ENCODE results near the gene RPL32. TPM values are rescaled to one million over a fixed set of nuclear protein-coding genes. Genes with fewer than 3 reads are reported as not detected.
A peak's percentile ranks its signal among the peaks of the same experiment; 100 is the strongest.

The RPL32 gene
- total and polyA plus RNA-seq, 2 donors from 2014 or later, result 1,227 to 2,612 TPM

GRCh38 chr3:12813967-12814366, 27.4 kb downstream of the RPL32 start:
- Histone ChIP-seq H3K9ac (ENCODE audit: low read length in 3 of 3) (no peak overlapping the region), H3K4me1 (ENCODE audit: control insufficient read depth in 2 of 3, insufficient read depth in 2 of 3, low read depth in 1 of 3, low read length in 3 of 3) (peaks cover 3 to 4% (median 3%) of the 10 kb centered on the region in 3 donors), H3K27ac (ENCODE audit: low read depth in 2 of 2, low read length in 2 of 2) (no peak overlapping the region), H3K36me3 (ENCODE audit: control insufficient read depth in 2 of 3, insufficient read depth in 3 of 3, low read length in 3 of 3) (no peaks in the 10 kb centered on the region), H3K4me3 (ENCODE audit: low read length in 3 of 3) (no peak overlapping the region), H3K9me3 (ENCODE audit: control insufficient read depth in 2 of 3, insufficient read depth in 1 of 3, low read length in 3 of 3) (no peaks in the 10 kb centered on the region), H3K27me3 (ENCODE audit: control insufficient read depth, insufficient read depth, low read length) (no peaks in the 10 kb centered on the region)
- TF ChIP-seq, protein P1, sequence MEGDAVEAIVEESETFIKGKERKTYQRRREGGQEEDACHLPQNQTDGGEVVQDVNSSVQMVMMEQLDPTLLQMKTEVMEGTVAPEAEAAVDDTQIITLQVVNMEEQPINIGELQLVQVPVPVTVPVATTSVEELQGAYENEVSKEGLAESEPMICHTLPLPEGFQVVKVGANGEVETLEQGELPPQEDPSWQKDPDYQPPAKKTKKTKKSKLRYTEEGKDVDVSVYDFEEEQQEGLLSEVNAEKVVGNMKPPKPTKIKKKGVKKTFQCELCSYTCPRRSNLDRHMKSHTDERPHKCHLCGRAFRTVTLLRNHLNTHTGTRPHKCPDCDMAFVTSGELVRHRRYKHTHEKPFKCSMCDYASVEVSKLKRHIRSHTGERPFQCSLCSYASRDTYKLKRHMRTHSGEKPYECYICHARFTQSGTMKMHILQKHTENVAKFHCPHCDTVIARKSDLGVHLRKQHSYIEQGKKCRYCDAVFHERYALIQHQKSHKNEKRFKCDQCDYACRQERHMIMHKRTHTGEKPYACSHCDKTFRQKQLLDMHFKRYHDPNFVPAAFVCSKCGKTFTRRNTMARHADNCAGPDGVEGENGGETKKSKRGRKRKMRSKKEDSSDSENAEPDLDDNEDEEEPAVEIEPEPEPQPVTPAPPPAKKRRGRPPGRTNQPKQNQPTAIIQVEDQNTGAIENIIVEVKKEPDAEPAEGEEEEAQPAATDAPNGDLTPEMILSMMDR (IDR thresholded peaks at IDR 0.05; ENCODE audit: borderline replicate concordance, extremely low read depth, insufficient read depth), result no peak
- FAIRE-seq (no peak), DNase-seq (peak in 1 of 5 donors; percentile 29)
- intact Hi-C loops (cut with DNase I), result no loop called here

GRCh38 chr3:12812812-12813211, 28.6 kb downstream of the RPL32 start:
- peaks cover 3 to 4% (median 3%) of the 10 kb centered on the region in 3 donors for H3K4me1 ChIP-seq (ENCODE audit: control insufficient read depth in 2 of 3, insufficient read depth in 2 of 3, low read depth in 1 of 3, low read length in 3 of 3)
- FAIRE-seq (no peak), DNase-seq (no peak)
- no peaks in the 10 kb centered on the region for H3K36me3 ChIP-seq (ENCODE audit: control insufficient read depth in 2 of 3, insufficient read depth in 3 of 3, low read length in 3 of 3)
- TF ChIP-seq, protein P1 (IDR thresholded peaks at IDR 0.05; ENCODE audit: borderline replicate concordance, extremely low read depth, insufficient read depth), result no peak
- no peaks in the 10 kb centered on the region for H3K9me3 ChIP-seq (ENCODE audit: control insufficient read depth in 2 of 3, insufficient read depth in 1 of 3, low read length in 3 of 3)
- no peak overlapping the region for H3K9ac ChIP-seq (ENCODE audit: low read length in 3 of 3)
- H3K4me3 ChIP-seq (ENCODE audit: low read length in 3 of 3), result no peak overlapping the region
- no peak overlapping the region for H3K27ac ChIP-seq (ENCODE audit: low read depth in 2 of 2, low read length in 2 of 2)
- intact Hi-C loops (cut with DNase I), result no loop called here
- H3K27me3 ChIP-seq (ENCODE audit: control insufficient read depth, insufficient read depth, low read length), result no peaks in the 10 kb centered on the region

DNA sequence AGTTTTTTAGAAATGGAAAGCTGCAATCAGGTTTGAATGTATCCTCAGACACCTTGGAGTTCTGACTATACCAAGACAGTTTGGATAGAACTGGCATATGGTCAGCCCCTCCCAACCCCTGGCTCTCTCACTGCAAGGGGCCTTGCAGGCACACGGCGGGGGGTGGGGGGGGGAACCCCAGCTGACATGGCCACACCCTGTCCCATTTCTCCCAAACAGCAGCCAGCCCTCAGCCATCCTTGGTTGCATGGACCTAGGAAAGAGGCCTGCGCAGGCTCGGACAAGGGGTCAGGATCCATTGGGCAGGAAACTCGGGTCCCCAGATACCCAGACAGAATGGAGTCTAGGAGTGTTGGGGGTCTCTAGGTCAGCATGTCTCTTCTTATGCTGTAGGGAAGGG, 30.4 kb downstream of the RPL32 start:
- H3K9ac ChIP-seq (ENCODE audit: low read length in 3 of 3), result no peak overlapping the region
- H3K27me3 ChIP-seq (ENCODE audit: control insufficient read depth, insufficient read depth, low read length), result no peaks in the 10 kb centered on the region
- FAIRE-seq, result no peak
- H3K9me3 ChIP-seq (ENCODE audit: control insufficient read depth in 2 of 3, insufficient read depth in 1 of 3, low read length in 3 of 3), result no peaks in the 10 kb centered on the region
- H3K36me3 ChIP-seq (ENCODE audit: control insufficient read depth in 2 of 3, insufficient read depth in 3 of 3, low read length in 3 of 3), result peaks cover 0 to 4% (median 0%) of the 10 kb centered on the region in 3 donors
- H3K4me3 ChIP-seq (ENCODE audit: low read length in 3 of 3), result no peak overlapping the region
- intact Hi-C loops (cut with DNase I), result no loop called here
- TF ChIP-seq, protein P1 (IDR thresholded peaks at IDR 0.05; ENCODE audit: borderline replicate concordance, extremely low read depth, insufficient read depth), result no peak
- H3K4me1 ChIP-seq (ENCODE audit: control insufficient read depth in 2 of 3, insufficient read depth in 2 of 3, low read depth in 1 of 3, low read length in 3 of 3), result peaks cover 3 to 4% (median 3%) of the 10 kb centered on the region in 3 donors
- H3K27ac ChIP-seq (ENCODE audit: low read depth in 2 of 2, low read length in 2 of 2), result no peak overlapping the region
- peak in 2 of 5 donors; percentile 64 to 66 for DNase-seq

All from kidney (tissue), 14 donors.